ENCODE results near the gene FANK1.
A peak's percentile ranks its signal among the peaks of the same experiment; 100 is the strongest.

The FANK1 gene

GRCh38 chr10:125896088-125896934, at the start of gene FANK1:
Gene FANK1 (plus strand): TSS chr10:125896564. CDS start chr10:125896643, 79 bp downstream.
- DNase-seq (ENCODE audit: low read depth) = peak; percentile 42

- no peak for DNase-seq (ENCODE audit: low read depth)
Measured at GRCh38 chr10:125846894-125847293, 49.5 kb upstream of the FANK1 start.

GRCh38 chr10:125848371-125848770, 48.0 kb upstream of the FANK1 start:
- no peak for DNase-seq (ENCODE audit: low read depth)

- DNase-seq (ENCODE audit: low read depth) = no peak
Measured at GRCh38 chr10:125848857-125849256, 47.5 kb upstream of the FANK1 start.

- DNase-seq (ENCODE audit: low read depth) = no peak
Measured at GRCh38 chr10:125849448-125849847, 46.9 kb upstream of the FANK1 start.

GRCh38 chr10:125850766-125851731, 45.3 kb upstream of the FANK1 start:
- DNase-seq (ENCODE audit: low read depth) = no peak

- no peak for DNase-seq (ENCODE audit: low read depth)
Measured at GRCh38 chr10:125852487-125852886, 43.9 kb upstream of the FANK1 start.

- DNase-seq (ENCODE audit: low read depth) = no peak
Measured at GRCh38 chr10:125857185-125857760, 39.1 kb upstream of the FANK1 start.

GRCh38 chr10:125859128-125859817, 37.1 kb upstream of the FANK1 start:
- DNase-seq (ENCODE audit: low read depth) = no peak

GRCh38 chr10:125865120-125865519, 31.2 kb upstream of the FANK1 start:
- no peak for DNase-seq (ENCODE audit: low read depth)

GRCh38 chr10:125866421-125867029, 29.8 kb upstream of the FANK1 start:
- DNase-seq (ENCODE audit: low read depth) = no peak

GRCh38 chr10:125868372-125868975, 27.9 kb upstream of the FANK1 start:
- no peak for DNase-seq (ENCODE audit: low read depth)

GRCh38 chr10:125871338-125871737, 25.0 kb upstream of the FANK1 start:
- no peak for DNase-seq (ENCODE audit: low read depth)

- DNase-seq (ENCODE audit: low read depth) = peak; percentile 42
Measured at GRCh38 chr10:125878957-125879835, 17.2 kb upstream of the FANK1 start.

GRCh38 chr10:125880719-125881118, 15.6 kb upstream of the FANK1 start:
- DNase-seq (ENCODE audit: low read depth) = no peak

GRCh38 chr10:125881192-125881591, 15.2 kb upstream of the FANK1 start, which contains the start of gene DHX32:
Gene DHX32 (minus strand): TSS chr10:125881292. CDS start chr10:125880824, 468 bp downstream.
- DNase-seq (ENCODE audit: low read depth) = no peak

GRCh38 chr10:125882596-125882995, 13.8 kb upstream of the FANK1 start:
- no peak for DNase-seq (ENCODE audit: low read depth)

GRCh38 chr10:125883211-125883610, 13.2 kb upstream of the FANK1 start:
- DNase-seq (ENCODE audit: low read depth) = no peak

- no peak for DNase-seq (ENCODE audit: low read depth)
Measured at GRCh38 chr10:125886914-125887512, 9.4 kb upstream of the FANK1 start.

Measured in HS-27A (cell line).